K562 (cell line): ENCODE data around the gene CDC42EP5. TPM values are rescaled to one million over a fixed set of nuclear protein-coding genes. Genes with fewer than 3 reads are reported as not detected.
A peak's percentile ranks its signal among the peaks of the same experiment; 100 is the strongest.

Experiments used
- ATAC-seq: fragments of 200-7000 bp; cut with Tn5 transposase; 3 replicates; pipeline ENCODE4 v1.9.1; 2020; ENCODE audit warnings: moderate library complexity
- BruUV-seq: library from RNA; stranded (reverse); fragments of 400-500 nt; replicated peaks from 2 replicates; lab custom pipeline; 2021; lab: Mats Ljungman, UMichigan
- CTCF ChIA-PET: fragments of 300-600 bp; formaldehyde crosslinking; extraction: SDS; loops from one replicate; lab custom pipeline; 2021; ENCODE audit warnings: low intra/inter-chr PET ratio; lab: Yijun Ruan, JAX
- POLR2A ChIA-PET: fragments of 300-600, 350-650 bp; sonication (Branson Sonifier 250); formaldehyde crosslinking; extraction: SDS; loops from one replicate; lab custom pipeline; 2021; ENCODE audit warnings: antibody characterized with exemption, inconsistent platforms; lab: Yijun Ruan, JAX
- DNase-seq, 4 experiments: peaks; one replicate each; pipeline versions ENCODE4 v3.0.0 to v3.0.0-alpha.2; 2011 to 2018; ENCODE audit warnings: low spot score in 3 of 4, mixed read lengths in 3 of 4; ENCODE audit errors: extremely low read depth in 1 of 4
- FAIRE-seq: peaks from 2 replicates; lab custom pipeline; 2011; peaks lifted over from hg19 to GRCh38; lab: Jason Lieb, UNC
- H2AFZ ChIP-seq: 2 replicates; pipeline ENCODE4 v1.6.0; 2011; ENCODE audit warnings: low read depth, low read length, control low read depth, inconsistent platforms
- H3K27ac ChIP-seq: fragments of 200-600 bp; 3 replicates; pipeline ENCODE4 v1.8.0; 2011; ENCODE audit warnings: low read depth, mild to moderate bottlenecking, control low read depth, inconsistent platforms, low read length, moderate library complexity, mixed read lengths; ENCODE audit errors: extremely low read depth
- H3K27me3 ChIP-seq, 2 experiments: fragments of 300-600 bp in 1 of 2; 2 replicates in 1 of 2; 3 replicates in 1 of 2; pipeline versions ENCODE4 v1.6.0 to v1.8.0; 2011; ENCODE audit warnings: inconsistent platforms in 2 of 2, low read length in 2 of 2, mild to moderate bottlenecking in 1 of 2, mixed read lengths in 1 of 2, moderate library complexity in 1 of 2; ENCODE audit not compliant: control insufficient read depth in 2 of 2, insufficient read depth in 2 of 2
- H3K36me3 ChIP-seq: fragments of 300-600 bp; 3 replicates; pipeline ENCODE4 v1.8.0; 2011; ENCODE audit warnings: mild to moderate bottlenecking, low read length, inconsistent platforms; ENCODE audit not compliant: control insufficient read depth, insufficient read depth
- H3K4me1 ChIP-seq, 2 experiments: fragments of 200-600 bp in 1 of 2; replicated peaks in 1 of 2; 2 replicates in 1 of 2; 3 replicates in 1 of 2; pipeline versions ENCODE4 v1.5.1 to v1.8.0; 2011; ENCODE audit warnings: inconsistent platforms in 2 of 2, low read length in 2 of 2, mild to moderate bottlenecking in 1 of 2, mixed read lengths in 1 of 2, moderate library complexity in 1 of 2; ENCODE audit not compliant: control insufficient read depth in 2 of 2, insufficient read depth in 2 of 2
- H3K4me2 ChIP-seq: 2 replicates; pipeline ENCODE4 v1.6.1; 2011; ENCODE audit warnings: low read length, control low read depth, inconsistent platforms, mixed read lengths; ENCODE audit not compliant: insufficient read depth
- H3K4me3 ChIP-seq: fragments of 200-600 bp; sonication (generic), shearing (Covaris generic); 2 replicates; pipeline ENCODE4 v1.5.1; 2016; ENCODE audit warnings: control low read depth, inconsistent platforms
- H3K79me2 ChIP-seq: fragments of 200-600 bp; 3 replicates; pipeline ENCODE4 v1.8.0; 2011; ENCODE audit warnings: low read length, inconsistent platforms; ENCODE audit not compliant: control insufficient read depth, insufficient read depth
- H3K9ac ChIP-seq, 2 experiments: 2 replicates each; pipeline versions ENCODE4 v1.6.0 to v1.6.1; 2011; ENCODE audit warnings: low read depth in 2 of 2, low read length in 2 of 2, control low read depth in 1 of 2, inconsistent platforms in 1 of 2, mild to moderate bottlenecking in 1 of 2, mixed read lengths in 1 of 2; ENCODE audit not compliant: insufficient read depth in 1 of 2
- H3K9me1 ChIP-seq: one replicate; pipeline ENCODE4 v1.6.0; 2011; ENCODE audit warnings: inconsistent platforms, mild to moderate bottlenecking, low read length, moderate library complexity; ENCODE audit not compliant: control insufficient read depth, insufficient read depth
- H3K9me3 ChIP-seq: replicated peaks from 2 replicates; pipeline ENCODE4 v1.5.1; 2011; ENCODE audit warnings: low read depth, low read length, inconsistent platforms; ENCODE audit not compliant: control insufficient read depth, insufficient read depth
- H4K20me1 ChIP-seq: replicated peaks from 2 replicates; pipeline ENCODE4 v1.6.1; 2011; ENCODE audit warnings: low read length, inconsistent platforms, mixed read lengths; ENCODE audit not compliant: control insufficient read depth, insufficient read depth
- ARID3B ChIP-seq: fragments of 250-450 bp; sonication (Bioruptor Pico); IDR thresholded peaks from 2 replicates; pipeline ENCODE4 v1.4.0; 2020; ENCODE audit warnings: borderline replicate concordance
- ARID4B ChIP-seq: sonication (generic); formaldehyde crosslinking; IDR thresholded peaks from 2 replicates; pipeline ENCODE4 v1.8.0; 2022; ENCODE audit warnings: mild to moderate bottlenecking, missing genetic modification reagents
- IRF1 ChIP-seq: sonication (generic); formaldehyde crosslinking; IDR thresholded peaks from 2 replicates; pipeline ENCODE4 v1.8.0; 2022; ENCODE audit warnings: missing genetic modification reagents, mild to moderate bottlenecking, borderline replicate concordance
- MBD1 ChIP-seq: fragments of 250-450 bp; sonication (Bioruptor Pico); IDR thresholded peaks from 2 replicates; pipeline ENCODE4 v1.8.0; 2022; ENCODE audit warnings: inconsistent platforms
- U2AF1 ChIP-seq: fragments of 200-400 bp; formaldehyde crosslinking; optimal IDR thresholded peaks from 2 replicates; pipeline ENCODE3; 2017; ENCODE audit warnings: mild to moderate bottlenecking, low read depth, low read length, moderate library complexity
- ZBTB33 ChIP-seq: sonication (generic); formaldehyde crosslinking; IDR thresholded peaks from 2 replicates; pipeline ENCODE4 v1.8.1; 2023; ENCODE audit warnings: mild to moderate bottlenecking, missing genetic modification reagents
- WGBS: fragments of 100-300 bp; shearing (Covaris generic); methylation state at CpG from one replicate; pipeline ENCODE4 v1.1.6; 2016; ENCODE audit warnings: low coverage, mixed read lengths; ENCODE audit not compliant: insufficient coverage; ENCODE audit errors: missing lambda C conversion rate; 5-methylcytosine and 5-hydroxymethylcytosine counted together
- in situ Hi-C: fragments of 300-500 bp; cut with MboI; formaldehyde crosslinking; loops from 4 replicates; pipeline ENCODE4 v1.15.0; 2018; ENCODE audit warnings: inconsistent platforms, mixed read lengths
- intact Hi-C: fragments of 100-400 bp; cut with micrococcal nuclease; formaldehyde crosslinking; loops from 2 replicates; pipeline ENCODE4 v1.14.2; 2022
- polyA plus RNA-seq, 8 experiments: library from polyadenylated mRNA; depleted of rRNA in 4 of 8; stranded (reverse) in 5 of 8; unstranded in 3 of 8; fragments of >200 nt; fragmentation: Nextera tagmentation in 2 of 8; fragmentation: Illumina TruSeq in 1 of 8; extraction: Ambion mirVana in 2 of 8; extraction: Trizol in 1 of 8; gene quantifications; 2 replicates each; pipeline versions ENCODE4 v1.2.1 to v1.2.3, GENCODE V29; 2011 to 2014; ENCODE audit warnings: inconsistent platforms in 1 of 8, missing spikeins in 1 of 8
- total RNA-seq, 7 experiments: library from RNA; depleted of rRNA in 6 of 7; stranded (reverse); fragments of >200 nt in 6 of 7; fragmentation: Illumina TruSeq in 2 of 7; extraction: Trizol in 2 of 7; gene quantifications; 2 replicates each; pipeline versions ENCODE4 v1.2.1 to v1.2.3, GENCODE V29; 2011 to 2021; ENCODE audit warnings: low replicate concordance in 1 of 7

The CDC42EP5 gene
- total and polyA plus RNA-seq, 9 of the 15 experiments (the other 6 are each of a cell fraction or from before 2014, with no cell fraction given), result 0.15 to 0.38 TPM; not detected in 7

- DNase-seq (peak in 1 of 4 experiments; percentile 18), ATAC-seq (no peak), FAIRE-seq (no peak)
- intact Hi-C loops, result no loop called here
- CTCF ChIA-PET, result interaction anchor here (0.7 kb wide), 1 partner anchor 1501 kb away, joined by 4 read pairs; no protein-coding TSS in a partner anchor
- no peak overlapping the region; the same call in 1 of the 2 replicates for H3K4me2 ChIP-seq
- 90% methylated on average over 22 of the region's 49 CpGs for WGBS
- H3K27me3 ChIP-seq, result peaks cover 0 to 11% of the 10 kb centered on the region in 2 experiments; a peak in 3 of 5 replicates
- no TSS peak for BruUV-seq
- H2AFZ ChIP-seq, result 0 out of 2 replicates have a peak overlapping the region, but pooled peaks have one; percentile 40
- H3K4me1 ChIP-seq, result peaks cover 0 to 41% of the 10 kb centered on the region in 2 experiments; a peak in 2 of 5 replicates
- H3K79me2 ChIP-seq, result no peaks in the 10 kb centered on the region
- in situ Hi-C loops, result no loop called here
- no peak overlapping the region for H3K27ac ChIP-seq
- no peaks in the 10 kb centered on the region for H3K9me3 ChIP-seq
- H3K9ac ChIP-seq, result no peak overlapping the region; a peak in 1 of 4 replicates
- peaks cover 20% of the 10 kb centered on the region; the same call in 2 of the 3 replicates for H3K36me3 ChIP-seq
- H4K20me1 ChIP-seq, result no peaks in the 10 kb centered on the region
- no peak overlapping the region for H3K4me3 ChIP-seq
- H3K9me1 ChIP-seq, result no peaks in the 10 kb centered on the region
- POLR2A ChIA-PET, result no interaction called here
- TF ChIP-seq IRF1 (CRISPR knock-in tag), result no peak
- peak; percentile 83; the same call in 1 of the 2 replicates for TF ChIP-seq ZBTB33 (CRISPR knock-in tag)
- no peak for TF ChIP-seq ARID3B (CRISPR knock-in tag)
- TF ChIP-seq U2AF1, result peak; percentile 21
- TF ChIP-seq ARID4B (CRISPR knock-in tag), result 0 out of 2 replicates have a peak, but pooled peaks have one; percentile 3
- 0 out of 2 replicates have a peak, but pooled peaks have one; percentile 25 for TF ChIP-seq MBD1 (CRISPR knock-in tag)
These were observed 7.5 kb downstream of the CDC42EP5 start for GRCh38 chr19:54465426-54466109.
